T-helper 17 cell (primary cell): ENCODE measurements around the gene TMEM126A. TPM values are rescaled to one million over a fixed set of nuclear protein-coding genes. Genes with fewer than 3 reads are reported as not detected.

ENCODE experiments used
- ATAC-seq: fragments of 150-1000 bp; cut with Tn5 transposase; 2 replicates; pipeline ENCODE4 v1.10.0; 2021; ENCODE audit warnings: mild to moderate bottlenecking, moderate library complexity
- DNase-seq, 3 donors: peaks; one replicate each; pipeline versions ENCODE4 v3.0.0 to v3.0.0-alpha.2; 2020 to 2021
- H3K9me3 ChIP-seq: one replicate; pipeline ENCODE4 v1.7.0; 2013; ENCODE audit warnings: low read length, mild to moderate bottlenecking; ENCODE audit not compliant: control insufficient read depth, poor library complexity, severe bottlenecking
- H3K27ac Mint-ChIP-seq: one replicate; pipeline ENCODE4 v1.8.0; 2022; ENCODE audit warnings: mild to moderate bottlenecking, moderate library complexity, mixed read lengths
- H3K27me3 Mint-ChIP-seq: one replicate; pipeline ENCODE4 v1.8.0; 2022; ENCODE audit warnings: mixed read lengths
- H3K36me3 Mint-ChIP-seq: one replicate; pipeline ENCODE4 v1.8.0; 2022; ENCODE audit warnings: low read depth, mixed read lengths
- H3K4me1 Mint-ChIP-seq: one replicate; pipeline ENCODE4 v1.8.0; 2022; ENCODE audit warnings: mild to moderate bottlenecking, mixed read lengths
- H3K4me3 Mint-ChIP-seq: one replicate; pipeline ENCODE4 v1.8.0; 2022; ENCODE audit warnings: mild to moderate bottlenecking, moderate library complexity, mixed read lengths
- total RNA-seq, 4 donors: library from RNA in 2 of 4; stranded (reverse) in 2 of 4; gene quantifications; one replicate each; pipeline ENCODE4 v1.2.3 and lab custom pipeline; 2022 to 2026

The TMEM126A gene
- total RNA-seq, 2 donors from 2014 or later: 19.6 to 21.1 TPM

DNA sequence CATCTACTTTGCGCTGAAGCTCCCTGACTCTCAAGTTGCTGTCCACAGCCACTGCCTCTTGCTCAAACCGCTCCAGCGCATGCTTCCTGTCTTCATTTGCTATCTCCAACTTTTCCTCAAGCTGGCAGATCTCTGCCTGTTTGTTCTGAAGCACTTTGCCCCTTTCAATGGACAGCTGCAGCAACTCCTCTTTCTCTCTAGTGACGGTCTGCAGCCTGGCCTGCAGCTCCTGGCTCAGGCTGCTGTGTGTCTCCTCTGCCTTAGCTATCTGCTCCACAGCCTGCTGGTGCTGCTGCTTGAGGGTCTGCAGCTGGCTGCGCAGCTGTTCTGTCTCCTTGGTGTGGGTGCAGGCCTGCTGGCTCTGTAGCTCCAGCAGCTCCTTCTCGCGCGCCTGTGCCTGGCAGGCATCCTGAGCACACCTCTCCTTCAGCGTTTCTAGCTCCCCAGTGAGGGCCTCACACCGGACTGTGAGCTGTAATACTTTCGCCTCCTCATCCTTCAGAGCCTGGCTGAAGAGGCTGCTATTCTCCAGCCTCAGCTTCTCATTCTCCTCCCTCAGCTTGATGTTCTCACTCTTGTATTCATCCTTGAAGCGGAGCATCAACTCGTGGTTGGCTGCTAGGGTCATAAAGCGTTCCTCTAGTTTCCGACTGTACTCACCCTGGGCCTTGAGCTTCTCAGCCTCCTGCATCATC lies 37.5 kb downstream of the TMEM126A start:
- Mint-ChIP-seq H3K4me1 (peaks cover 23% of the 10 kb centered on the region), H3K27me3 (peaks cover 14% of the 10 kb centered on the region), H3K27ac (no peak overlapping the region), H3K36me3 (peaks cover 3% of the 10 kb centered on the region), H3K4me3 (no peak overlapping the region)
- ATAC-seq: no peak
- no peak for DNase-seq
- H3K9me3 ChIP-seq: no peaks in the 10 kb centered on the region

DNA sequence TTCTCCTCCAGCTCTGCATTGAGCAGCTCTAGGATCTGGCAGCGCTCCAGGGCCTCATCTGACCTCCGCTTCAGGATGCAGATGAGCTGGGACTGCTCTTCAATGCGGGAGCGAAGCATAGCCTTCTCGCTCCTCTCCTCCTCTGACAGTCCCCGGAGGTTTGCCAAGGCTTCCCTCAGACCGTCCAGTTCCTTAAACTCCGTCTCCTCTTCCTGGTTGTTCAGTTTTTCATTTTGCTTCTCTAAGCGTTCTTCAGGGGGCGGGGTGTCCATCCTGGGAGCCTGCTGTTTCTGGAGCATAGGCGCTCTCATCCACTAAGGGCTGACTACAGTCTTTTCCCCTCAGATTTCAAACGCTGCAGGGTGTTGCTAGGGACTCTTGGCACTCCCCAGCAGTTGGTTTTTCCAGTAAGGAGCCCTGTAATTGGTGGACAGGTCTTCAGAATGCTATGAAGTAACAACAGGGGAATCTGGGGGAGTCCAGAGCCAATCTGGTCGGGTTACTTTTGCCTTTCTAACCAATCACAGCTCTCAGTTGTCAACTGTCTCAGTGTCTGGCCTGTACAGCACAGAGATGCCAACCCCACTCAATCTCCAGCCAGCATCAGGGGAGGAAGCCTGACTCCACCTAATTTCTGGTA lies 38.2 kb downstream of the TMEM126A start, which contains the start of gene CCDC89:
Gene CCDC89 (minus strand): TSS at position 376 of the 640 bp plus-strand sequence. CDS start 65 bp downstream, at position 311.
- ATAC-seq (no peak), DNase-seq (no peak)
- peaks cover 10% of the 10 kb centered on the region for H3K36me3 Mint-ChIP-seq
- H3K4me3 Mint-ChIP-seq: no peak within 1 kb of the TSS
- H3K27me3 Mint-ChIP-seq: peaks cover 18% of the 10 kb centered on the region
- peak within 1 kb of the TSS; percentile 51 for H3K27ac Mint-ChIP-seq
- peaks cover 23% of the 10 kb centered on the region for H3K4me1 Mint-ChIP-seq
- no peaks in the 10 kb centered on the region for H3K9me3 ChIP-seq

DNA sequence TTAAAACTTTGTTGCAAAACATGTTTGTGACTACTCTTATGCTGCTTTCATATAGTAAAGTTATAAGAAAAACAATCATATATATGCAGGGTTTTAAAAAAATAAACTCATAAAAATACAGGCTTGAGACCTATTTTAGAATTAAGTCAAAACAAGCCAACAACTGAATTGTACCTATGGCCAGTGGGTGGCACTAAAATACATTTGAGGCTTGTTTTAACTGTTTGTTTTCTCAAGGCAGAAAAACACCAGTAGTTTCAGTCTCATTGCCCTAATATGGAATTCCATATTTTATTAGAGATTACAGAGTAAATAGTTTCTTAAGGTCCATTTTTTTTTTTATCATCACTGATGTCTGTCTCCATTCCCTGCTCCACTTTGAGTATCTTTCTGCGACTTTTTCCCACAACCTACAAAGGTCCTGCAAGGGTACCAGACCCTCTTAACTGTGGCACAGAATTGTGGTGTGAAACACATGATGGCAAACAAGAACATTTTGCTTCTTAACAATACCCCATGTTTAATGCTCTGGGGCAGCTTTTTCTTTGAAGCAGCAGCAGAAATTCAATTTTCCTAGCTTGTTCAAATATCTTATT lies 46.7 kb downstream of the TMEM126A start:
- H3K27ac Mint-ChIP-seq: no peak overlapping the region
- DNase-seq (no peak), ATAC-seq (peak; percentile 57)
- peaks cover 10% of the 10 kb centered on the region for H3K36me3 Mint-ChIP-seq
- no peaks in the 10 kb centered on the region for H3K9me3 ChIP-seq
- H3K4me3 Mint-ChIP-seq: no peak overlapping the region
- H3K4me1 Mint-ChIP-seq: peaks cover 11% of the 10 kb centered on the region
- H3K27me3 Mint-ChIP-seq: peaks cover 10% of the 10 kb centered on the region

DNA sequence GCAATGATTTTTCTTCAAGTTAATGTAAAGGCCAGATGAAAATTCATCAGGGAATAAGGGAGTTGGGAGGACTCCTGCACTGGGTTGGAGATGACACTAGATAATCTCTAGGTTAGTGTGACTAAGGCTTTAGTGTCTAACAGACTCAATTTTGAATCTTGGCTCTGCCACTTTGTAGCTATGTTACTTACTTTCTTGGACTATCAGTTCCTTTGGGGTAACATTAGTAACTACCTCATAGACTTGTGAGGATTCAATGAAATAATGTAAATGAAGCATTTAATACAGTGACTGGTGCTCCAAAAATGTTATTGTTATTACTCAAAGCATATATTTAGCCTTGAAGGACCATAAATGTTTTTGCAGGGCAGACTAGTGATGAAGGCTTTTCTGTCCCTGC lies 47.8 kb downstream of the TMEM126A start:
- no peaks in the 10 kb centered on the region for H3K9me3 ChIP-seq
- no peak overlapping the region for H3K4me3 Mint-ChIP-seq
- DNase-seq: no peak
- ATAC-seq: no peak
- peaks cover 3% of the 10 kb centered on the region for H3K36me3 Mint-ChIP-seq
- H3K27ac Mint-ChIP-seq: peak overlapping the region; percentile 29
- H3K4me1 Mint-ChIP-seq: peaks cover 21% of the 10 kb centered on the region
- peaks cover 2% of the 10 kb centered on the region for H3K27me3 Mint-ChIP-seq

DNA sequence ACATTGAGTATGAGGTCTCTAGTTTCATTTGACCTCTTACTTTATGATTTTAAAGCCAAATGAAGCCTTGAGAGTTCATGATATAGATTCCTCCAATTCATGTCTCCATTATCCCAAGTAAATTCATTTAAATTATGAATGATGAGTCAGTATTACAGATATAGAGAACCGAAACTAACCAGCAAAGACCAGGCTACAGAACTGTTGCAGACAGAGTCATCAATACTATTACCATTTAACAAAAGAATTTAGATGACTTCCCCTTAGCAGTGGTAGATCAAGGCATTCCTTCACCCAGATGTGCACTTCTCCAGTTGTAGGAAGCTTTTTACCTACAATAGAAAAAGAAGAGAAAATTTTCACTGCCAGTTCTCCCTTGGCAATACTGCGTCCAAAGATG lies 50.0 kb downstream of the TMEM126A start:
- H3K9me3 ChIP-seq: no peaks in the 10 kb centered on the region
- no peak for DNase-seq
- Mint-ChIP-seq H3K27me3 (no peaks in the 10 kb centered on the region), H3K27ac (peak overlapping the region; percentile 51), H3K36me3 (no peaks in the 10 kb centered on the region), H3K4me3 (no peak overlapping the region), H3K4me1 (peaks cover 22% of the 10 kb centered on the region)
- no peak for ATAC-seq

- H3K27ac Mint-ChIP-seq: peak overlapping the region; percentile 51
- no peaks in the 10 kb centered on the region for H3K36me3 Mint-ChIP-seq
- H3K4me1 Mint-ChIP-seq: peaks cover 22% of the 10 kb centered on the region
- H3K9me3 ChIP-seq: no peaks in the 10 kb centered on the region
- ATAC-seq (no peak), DNase-seq (no peak)
- H3K27me3 Mint-ChIP-seq: no peaks in the 10 kb centered on the region
- no peak overlapping the region for H3K4me3 Mint-ChIP-seq
Measured at GRCh38 chr11:85698195-85698594, 50.4 kb downstream of the TMEM126A start.

- Mint-ChIP-seq H3K4me1 (peaks cover 22% of the 10 kb centered on the region), H3K27ac (peak overlapping the region; percentile 87), H3K27me3 (no peaks in the 10 kb centered on the region), H3K36me3 (peaks cover 4% of the 10 kb centered on the region), H3K4me3 (peak overlapping the region; percentile 52)
- no peak for DNase-seq
- H3K9me3 ChIP-seq: no peaks in the 10 kb centered on the region
- ATAC-seq: peak; percentile 83
Measured at GRCh38 chr11:85699957-85700741, 52.4 kb downstream of the TMEM126A start.

DNA sequence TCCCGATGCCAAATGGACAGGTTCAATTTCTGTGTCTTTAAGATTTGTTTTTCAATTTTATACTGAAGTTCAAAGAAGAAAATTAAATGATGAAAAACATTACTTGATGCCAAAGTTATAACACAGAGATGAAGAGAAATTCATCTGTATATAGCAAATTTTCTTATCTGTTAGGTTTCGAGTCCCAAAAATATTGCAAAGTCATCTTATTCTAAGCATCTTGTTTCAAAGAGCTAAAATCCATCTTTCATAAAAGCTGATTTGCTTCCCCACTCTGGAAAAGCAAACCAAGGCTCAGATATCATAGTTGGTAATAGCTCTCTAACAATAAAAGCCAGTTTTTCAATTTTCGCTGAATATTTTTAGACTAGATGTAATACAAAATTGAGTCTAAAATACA lies 57.2 kb downstream of the TMEM126A start:
- DNase-seq: no peak
- Mint-ChIP-seq H3K27me3 (no peaks in the 10 kb centered on the region), H3K27ac (no peak overlapping the region), H3K4me3 (no peak overlapping the region), H3K4me1 (peaks cover 8% of the 10 kb centered on the region), H3K36me3 (peaks cover 4% of the 10 kb centered on the region)
- ATAC-seq: no peak
- no peaks in the 10 kb centered on the region for H3K9me3 ChIP-seq

DNA sequence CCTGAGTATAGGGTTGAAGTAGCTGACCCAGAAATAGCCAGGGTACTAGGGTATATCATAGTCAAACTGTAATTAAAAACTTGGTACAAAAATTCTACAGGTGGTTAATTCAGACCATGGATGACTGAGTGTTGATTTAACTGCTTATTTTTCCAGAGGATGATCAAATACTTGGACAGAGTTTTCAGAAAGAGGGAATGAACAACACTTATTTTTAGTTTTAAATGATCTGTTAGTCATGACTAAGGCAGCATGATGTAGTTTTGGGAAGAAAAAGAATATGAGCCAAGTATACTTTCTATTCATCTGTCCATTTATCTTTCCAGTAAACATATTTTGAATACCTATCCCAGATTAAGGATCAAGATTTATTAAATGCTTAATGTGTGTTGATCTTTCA lies 58.0 kb downstream of the TMEM126A start:
- no peaks in the 10 kb centered on the region for H3K9me3 ChIP-seq
- ATAC-seq (no peak), DNase-seq (no peak)
- no peaks in the 10 kb centered on the region for H3K27me3 Mint-ChIP-seq
- no peak overlapping the region for H3K4me3 Mint-ChIP-seq
- no peaks in the 10 kb centered on the region for H3K4me1 Mint-ChIP-seq
- H3K27ac Mint-ChIP-seq: peak overlapping the region; percentile 3
- peaks cover 4% of the 10 kb centered on the region for H3K36me3 Mint-ChIP-seq

Other genes starting within 250 kb of the TMEM126A start
- gene DLG2, start 20.6 kb upstream of the TMEM126A start, total RNA-seq: 1 to 10 TPM; 1.0 to 2.2 TPM
- gene TMEM126B, start 19.4 kb upstream of the TMEM126A start, total RNA-seq: 10 to 100 TPM; 24.5 to 25.4 TPM
- 10 to 100 TPM; 46.6 to 50.5 TPM for gene CREBZF, start 17.2 kb downstream of the TMEM126A start, total RNA-seq
- gene CCDC89, start 38.2 kb downstream of the TMEM126A start, total RNA-seq: under 1 TPM; 0.27 to 0.47 TPM
- 10 to 100 TPM; 50.0 to 58.8 TPM for gene SYTL2, start 163.2 kb downstream of the TMEM126A start, total RNA-seq
- gene CCDC83, start 207.4 kb downstream of the TMEM126A start, total RNA-seq: under 1 TPM in 1 of 2 donors, not detected in 1; 0.22 TPM